H9 (cell line): ENCODE measurements around the gene COASY. TPM values are rescaled to one million over a fixed set of nuclear protein-coding genes. Genes with fewer than 3 reads are reported as not detected.

Experiments used
- DNase-seq: peaks from one replicate; pipeline ENCODE4 v3.0.0-alpha.2; 2017
- H2AFZ ChIP-seq: one replicate; pipeline ENCODE4 v1.6.1; 2013; ENCODE audit warnings: mild to moderate bottlenecking, low read length, control low read depth, moderate library complexity
- H2AK5ac ChIP-seq: 2 replicates; pipeline ENCODE4 v1.6.1; 2013; ENCODE audit warnings: low read length, control low read depth, mixed read lengths; ENCODE audit not compliant: insufficient read length
- H2BK120ac ChIP-seq: one replicate; pipeline ENCODE4 v1.6.1; 2013; ENCODE audit warnings: low read depth, mild to moderate bottlenecking, low read length, control low read depth, inconsistent platforms; ENCODE audit not compliant: poor library complexity, severe bottlenecking
- H2BK12ac ChIP-seq: 2 replicates; pipeline ENCODE4 v1.6.1; 2013; ENCODE audit warnings: low read length, control low read depth, mixed read lengths, low read depth; ENCODE audit not compliant: insufficient read length
- H2BK15ac ChIP-seq: 2 replicates; pipeline ENCODE4 v1.6.1; 2013; ENCODE audit warnings: low read depth, low read length, control low read depth
- H2BK20ac ChIP-seq: one replicate; pipeline ENCODE4 v1.6.1; 2013; ENCODE audit warnings: low read depth, mild to moderate bottlenecking, low read length, control low read depth, inconsistent platforms; ENCODE audit not compliant: poor library complexity, severe bottlenecking
- H2BK5ac ChIP-seq: 2 replicates; pipeline ENCODE4 v1.6.1; 2013; ENCODE audit warnings: low read length, control low read depth, mixed read lengths; ENCODE audit not compliant: insufficient read length
- H3K14ac ChIP-seq: 2 replicates; pipeline ENCODE4 v1.6.1; 2013; ENCODE audit warnings: low read length, control low read depth; ENCODE audit not compliant: insufficient read depth
- H3K18ac ChIP-seq: 2 replicates; pipeline ENCODE4 v1.6.1; 2013; ENCODE audit warnings: low read depth, mild to moderate bottlenecking, mixed read lengths, low read length, control low read depth; ENCODE audit not compliant: insufficient read length
- H3K23ac ChIP-seq: 2 replicates; pipeline ENCODE4 v1.6.1; 2013; ENCODE audit warnings: low read length, control low read depth, mixed read lengths, low read depth; ENCODE audit not compliant: insufficient read length
- H3K23me2 ChIP-seq: 2 replicates; pipeline ENCODE4 v1.6.1; 2013; ENCODE audit warnings: low read depth, mild to moderate bottlenecking, mixed read lengths, low read length, control low read depth; ENCODE audit not compliant: insufficient read length, poor library complexity, severe bottlenecking
- H3K27ac ChIP-seq: 2 replicates; pipeline ENCODE4 v1.5.1; 2013; ENCODE audit warnings: low read length, control low read depth, mixed read lengths, low read depth; ENCODE audit not compliant: insufficient read length
- H3K27me3 ChIP-seq: 2 replicates; pipeline ENCODE4 v1.6.1; 2013; ENCODE audit warnings: low read length, control low read depth, inconsistent platforms; ENCODE audit not compliant: insufficient read depth
- H3K4ac ChIP-seq: 2 replicates; pipeline ENCODE4 v1.6.1; 2013; ENCODE audit warnings: low read depth, mild to moderate bottlenecking, control low read depth, inconsistent platforms, low read length, moderate library complexity
- H3K4me1 ChIP-seq: 2 replicates; pipeline ENCODE4 v1.6.1; 2013; ENCODE audit warnings: low read length, control low read depth, inconsistent platforms; ENCODE audit not compliant: insufficient read depth
- H3K4me2 ChIP-seq: 2 replicates; pipeline ENCODE4 v1.6.1; 2013; ENCODE audit warnings: low read length, control low read depth, mixed read lengths; ENCODE audit not compliant: insufficient read length, insufficient read depth
- H3K56ac ChIP-seq: 2 replicates; pipeline ENCODE4 v1.6.1; 2013; ENCODE audit warnings: low read depth, mild to moderate bottlenecking, mixed read lengths, low read length, control low read depth; ENCODE audit not compliant: insufficient read length
- H3K79me1 ChIP-seq: 2 replicates; pipeline ENCODE4 v1.6.1; 2013; ENCODE audit warnings: low read depth, mild to moderate bottlenecking, moderate library complexity, low read length, control low read depth, inconsistent platforms; ENCODE audit not compliant: insufficient read depth, poor library complexity, severe bottlenecking
- H3K79me2 ChIP-seq: 2 replicates; pipeline ENCODE4 v1.6.1; 2013; ENCODE audit warnings: low read length, control low read depth, inconsistent platforms; ENCODE audit not compliant: insufficient read depth
- H3K9ac ChIP-seq: 2 replicates; pipeline ENCODE4 v1.6.1; 2013; ENCODE audit warnings: low read length, control low read depth, mixed read lengths; ENCODE audit not compliant: insufficient read length; ENCODE audit errors: extremely low read depth
- H3K9me3 ChIP-seq: one replicate; pipeline ENCODE4 v1.6.1; 2013; ENCODE audit warnings: low read depth, low read length, inconsistent platforms; ENCODE audit not compliant: control insufficient read depth
- H3T11ph ChIP-seq: one replicate; pipeline ENCODE4 v1.6.1; 2013; ENCODE audit warnings: mild to moderate bottlenecking, low read length, control low read depth, inconsistent platforms
- H4K20me1 ChIP-seq: one replicate; pipeline ENCODE4 v1.6.1; 2013; ENCODE audit not compliant: control insufficient read depth, insufficient read length, insufficient read depth
- H4K5ac ChIP-seq: 2 replicates; pipeline ENCODE4 v1.6.1; 2013; ENCODE audit warnings: low read depth, mild to moderate bottlenecking, mixed read lengths, low read length, control low read depth; ENCODE audit not compliant: insufficient read length
- H4K8ac ChIP-seq: replicated peaks from 2 replicates; pipeline ENCODE4 v1.6.1; 2013; ENCODE audit warnings: low read length, control low read depth, mixed read lengths, low read depth; ENCODE audit not compliant: insufficient read length
- H4K91ac ChIP-seq: 2 replicates; pipeline ENCODE4 v1.6.1; 2013; ENCODE audit warnings: low read depth, mild to moderate bottlenecking, moderate library complexity, mixed read lengths, low read length, control low read depth; ENCODE audit not compliant: insufficient read length
- H3K27ac Mint-ChIP-seq, 3 experiments: 2 replicates in 2 of 3; 3 replicates in 1 of 3; pipeline ENCODE4 v1.8.0; 2020 to 2021; ENCODE audit warnings: mixed read lengths in 3 of 3, mild to moderate bottlenecking in 1 of 3, moderate library complexity in 1 of 3
- H3K27me3 Mint-ChIP-seq: 2 replicates; pipeline ENCODE4 v1.8.0; 2021; ENCODE audit warnings: low read depth, mild to moderate bottlenecking, moderate library complexity, mixed read lengths
- H3K36me3 Mint-ChIP-seq, 3 experiments: 2 replicates in 2 of 3; 3 replicates in 1 of 3; pipeline ENCODE4 v1.8.0; 2020 to 2021; ENCODE audit warnings: low read depth in 3 of 3, mixed read lengths in 3 of 3; ENCODE audit not compliant: insufficient read depth in 1 of 3
- H3K4me1 Mint-ChIP-seq, 2 experiments: 2 replicates each; pipeline ENCODE4 v1.8.0; 2020; ENCODE audit warnings: mixed read lengths in 2 of 2
- H3K4me3 Mint-ChIP-seq, 2 experiments: 2 replicates in 1 of 2; 3 replicates in 1 of 2; pipeline ENCODE4 v1.8.0; 2020 to 2021; ENCODE audit warnings: mild to moderate bottlenecking in 2 of 2, mixed read lengths in 2 of 2, moderate library complexity in 1 of 2
- H3K9me3 Mint-ChIP-seq, 2 experiments: 2 replicates in 1 of 2; 3 replicates in 1 of 2; pipeline ENCODE4 v1.8.0; 2020; ENCODE audit warnings: mild to moderate bottlenecking in 2 of 2, mixed read lengths in 2 of 2, moderate library complexity in 1 of 2
- WGBS: extraction: QIAGEN DNeasy Blood & Tissue Kit; methylation state at CpG from one replicate; pipeline ENCODE4 v1.1.7; 2013; ENCODE audit warnings: missing lambda C conversion rate, low lambda C conversion rate, mixed read lengths; ENCODE audit not compliant: insufficient read length; ENCODE audit errors: extremely low coverage; 5-methylcytosine and 5-hydroxymethylcytosine counted together
- total RNA-seq: library from RNA; stranded (reverse); gene quantifications from 2 replicates; pipeline ENCODE4 v1.2.1, GENCODE V29; 2021
- TF ChIP-seq, protein P1 (sequence below): fragments of 200-600 bp; sonication (generic); conservative IDR thresholded peaks from 3 replicates; pipeline ENCODE4 v1.8.0; 2021; ENCODE audit warnings: antibody characterized with exemption, mild to moderate bottlenecking

The COASY gene
- total RNA-seq, 1 experiment from 2014 or later: 84.1 TPM

DNA sequence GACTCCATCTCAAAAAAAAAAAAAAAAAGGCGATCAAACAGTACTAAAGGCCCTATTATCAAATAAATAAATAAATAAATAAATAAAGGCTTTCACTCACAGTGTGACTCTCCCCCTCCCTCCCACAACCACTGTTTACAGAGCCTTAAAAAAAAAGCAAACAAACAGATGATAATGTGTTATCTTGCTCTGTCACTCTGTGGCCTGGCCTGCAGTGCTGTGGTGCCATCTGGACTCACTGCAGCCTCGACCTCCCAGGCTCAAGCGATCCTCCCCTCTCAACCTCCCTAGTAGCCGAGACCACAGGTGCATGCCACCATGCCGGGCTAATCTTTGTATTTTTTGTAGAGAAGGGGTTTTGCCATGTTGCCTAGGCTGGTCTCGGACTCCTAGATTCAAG is 34.0 kb upstream of the COASY start:
- no peak overlapping the region for H3K27ac ChIP-seq
- H4K20me1 ChIP-seq: no peaks in the 10 kb centered on the region
- H2BK120ac ChIP-seq: no peak overlapping the region
- Mint-ChIP-seq H3K27ac (no peak overlapping the region), H3K27me3 (peaks cover 35% of the 10 kb centered on the region), H3K4me1 (peaks cover 2 to 8% of the 10 kb centered on the region in 2 experiments; a peak in 3 of 4 replicates), H3K9me3 (0 out of 5 replicates have a peak, but pooled peaks cover 0 to 3% of the 10 kb centered on the region in 2 experiments), H3K4me3 (no peak overlapping the region), H3K36me3 (peaks cover 0 to 4% (median 0%) of the 10 kb centered on the region in 3 experiments; a peak in 3 of 7 replicates)
- H3K14ac ChIP-seq: no peak overlapping the region
- H3K79me1 ChIP-seq: no peaks in the 10 kb centered on the region
- no peak overlapping the region for H3T11ph ChIP-seq
- H3K9ac ChIP-seq: no peak overlapping the region
- no peak overlapping the region for H3K23ac ChIP-seq
- H3K4ac ChIP-seq: no peak overlapping the region
- TF ChIP-seq, protein P1, sequence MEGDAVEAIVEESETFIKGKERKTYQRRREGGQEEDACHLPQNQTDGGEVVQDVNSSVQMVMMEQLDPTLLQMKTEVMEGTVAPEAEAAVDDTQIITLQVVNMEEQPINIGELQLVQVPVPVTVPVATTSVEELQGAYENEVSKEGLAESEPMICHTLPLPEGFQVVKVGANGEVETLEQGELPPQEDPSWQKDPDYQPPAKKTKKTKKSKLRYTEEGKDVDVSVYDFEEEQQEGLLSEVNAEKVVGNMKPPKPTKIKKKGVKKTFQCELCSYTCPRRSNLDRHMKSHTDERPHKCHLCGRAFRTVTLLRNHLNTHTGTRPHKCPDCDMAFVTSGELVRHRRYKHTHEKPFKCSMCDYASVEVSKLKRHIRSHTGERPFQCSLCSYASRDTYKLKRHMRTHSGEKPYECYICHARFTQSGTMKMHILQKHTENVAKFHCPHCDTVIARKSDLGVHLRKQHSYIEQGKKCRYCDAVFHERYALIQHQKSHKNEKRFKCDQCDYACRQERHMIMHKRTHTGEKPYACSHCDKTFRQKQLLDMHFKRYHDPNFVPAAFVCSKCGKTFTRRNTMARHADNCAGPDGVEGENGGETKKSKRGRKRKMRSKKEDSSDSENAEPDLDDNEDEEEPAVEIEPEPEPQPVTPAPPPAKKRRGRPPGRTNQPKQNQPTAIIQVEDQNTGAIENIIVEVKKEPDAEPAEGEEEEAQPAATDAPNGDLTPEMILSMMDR: no peak
- no peak overlapping the region for H2BK5ac ChIP-seq
- no peaks in the 10 kb centered on the region for H3K4me1 ChIP-seq
- DNase-seq: no peak
- H3K4me2 ChIP-seq: no peak overlapping the region
- H2BK12ac ChIP-seq: no peak overlapping the region
- H4K91ac ChIP-seq: no peak overlapping the region
- WGBS: no CpG with 5 or more reads among the region's 6 CpGs
- no peaks in the 10 kb centered on the region for H3K79me2 ChIP-seq
- H2AFZ ChIP-seq: no peak overlapping the region
- no peak overlapping the region for H2AK5ac ChIP-seq
- peaks cover 3% of the 10 kb centered on the region for H3K23me2 ChIP-seq
- no peaks in the 10 kb centered on the region for H3K27me3 ChIP-seq
- H4K8ac ChIP-seq: no peak overlapping the region
- H3K56ac ChIP-seq: no peak overlapping the region
- no peak overlapping the region for H2BK15ac ChIP-seq
- no peak overlapping the region for H4K5ac ChIP-seq
- no peak overlapping the region for H2BK20ac ChIP-seq
- H3K9me3 ChIP-seq: no peaks in the 10 kb centered on the region
- H3K18ac ChIP-seq: no peak overlapping the region
